ENCODE data around the gene AGPAT3.

AGPAT3 gene

DNA sequence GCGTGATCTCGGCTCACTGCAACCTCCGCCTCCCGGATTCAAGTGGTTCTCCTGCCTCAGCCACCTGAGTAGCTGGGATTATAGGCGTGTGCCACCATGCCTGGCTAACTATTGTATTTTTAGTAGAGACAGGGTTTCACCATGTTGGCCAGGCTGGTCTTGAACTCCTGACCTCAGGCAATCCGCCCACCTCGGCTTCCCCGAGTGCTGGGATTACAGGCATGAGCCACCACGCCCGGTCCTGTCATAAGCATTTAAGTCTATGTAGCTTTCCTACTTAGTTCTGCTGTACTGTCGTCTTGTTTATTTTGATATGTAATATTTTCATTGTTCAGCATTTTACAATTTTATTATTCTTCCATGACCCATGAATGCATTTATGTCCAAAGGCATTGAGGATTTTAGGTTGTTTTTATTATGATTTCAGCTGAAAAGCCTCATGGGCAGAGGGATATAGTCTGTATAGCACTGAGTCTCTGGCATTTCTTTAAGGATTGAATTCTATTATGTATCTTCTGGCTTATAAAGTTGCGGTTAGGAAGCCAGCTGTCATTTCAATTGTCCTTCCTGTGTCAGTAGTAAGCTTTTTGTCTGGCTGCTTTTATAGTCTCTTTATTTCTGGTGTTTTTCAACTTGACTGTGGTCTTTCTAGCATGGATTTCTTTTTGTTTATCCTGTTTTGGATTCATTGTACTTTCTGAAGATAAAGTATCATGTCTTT, 9.2 kb downstream of the AGPAT3 start:
- ChIA-PET POLR2A (no interaction called here), CTCF (interaction anchor here (1.3 kb wide), 1 partner anchor 65 kb away, joined by 5 read pairs; no protein-coding TSS in a partner anchor)
- H3K4me3 ChIP-seq (ENCODE audit: low read depth, low read length) = no peak overlapping the region
- H3K27ac ChIP-seq (ENCODE audit: extremely low read depth, low read depth, low read length) = no peak overlapping the region
- no peak for TF ChIP-seq ZNF658 (tag by site-specific recombination; IDR thresholded peaks at IDR 0.05)
- TF ChIP-seq ZNF600 (tag by site-specific recombination; IDR thresholded peaks at IDR 0.05) = no peak
- no peak for TF ChIP-seq ZBTB17 (tag by site-specific recombination; IDR thresholded peaks at IDR 0.05)
- TF ChIP-seq ZNF174 (tag by site-specific recombination; IDR thresholded peaks at IDR 0.05) = no peak
- no peak for TF ChIP-seq ZIC2 (tag by site-specific recombination; IDR thresholded peaks at IDR 0.05)
- TF ChIP-seq ZNF311 (tag by site-specific recombination; IDR thresholded peaks at IDR 0.05; ENCODE audit: borderline replicate concordance) = no peak
- no peak for TF ChIP-seq ZXDB (tag by site-specific recombination; IDR thresholded peaks at IDR 0.05)
- no peak for TF ChIP-seq ZNF830 (tag by site-specific recombination; IDR thresholded peaks at IDR 0.05; ENCODE audit: low read depth)
- no peak for TF ChIP-seq ZNF837 (tag by site-specific recombination; IDR thresholded peaks at IDR 0.05)
- no peak for TF ChIP-seq ZNF768 (tag by site-specific recombination; IDR thresholded peaks at IDR 0.05)
- TF ChIP-seq ZNF558 (tag by site-specific recombination; IDR thresholded peaks at IDR 0.05) = no peak
- TF ChIP-seq ZNF571 (tag by site-specific recombination; IDR thresholded peaks at IDR 0.05) = no peak
- no peaks in the 10 kb centered on the region for H3K9me3 ChIP-seq (ENCODE audit: control insufficient read depth, insufficient read depth, low read depth, low read length)
- H3K36me3 ChIP-seq (ENCODE audit: control insufficient read depth in 2 of 2, insufficient read depth in 1 of 2, low read length in 2 of 2) = peaks cover 18 to 38% of the 10 kb centered on the region in 2 experiments; a peak in 2 of 3 replicates
- H3K4me1 ChIP-seq (ENCODE audit: control insufficient read depth, insufficient read depth, low read length) = no peaks in the 10 kb centered on the region

- Histone ChIP-seq H3K27ac (ENCODE audit: extremely low read depth, low read depth, low read length) (no peak overlapping the region), H3K9me3 (ENCODE audit: control insufficient read depth, insufficient read depth, low read depth, low read length) (no peaks in the 10 kb centered on the region), H3K36me3 (ENCODE audit: control insufficient read depth in 2 of 2, insufficient read depth in 1 of 2, low read length in 2 of 2) (peaks cover 19 to 20% of the 10 kb centered on the region in 2 experiments; a peak in 2 of 3 replicates), H3K4me3 (ENCODE audit: low read depth, low read length) (no peak overlapping the region), H3K4me1 (ENCODE audit: control insufficient read depth, insufficient read depth, low read length) (0 out of 2 replicates have a peak, but pooled peaks cover 2% of the 10 kb centered on the region)
- ChIA-PET POLR2A (no interaction called here), CTCF (interaction anchor here (0.6 kb wide), 1 partner anchor 40 kb away, joined by 3 read pairs; no protein-coding TSS in a partner anchor)
- TF ChIP-seq ZNF426 (tag by site-specific recombination; IDR thresholded peaks at IDR 0.05) (no peak), ZNF48 (tag by site-specific recombination; IDR thresholded peaks at IDR 0.05) (0 out of 2 replicates have a peak, but pooled peaks have one; percentile 16)
- TF ChIP-seq, protein P1, sequence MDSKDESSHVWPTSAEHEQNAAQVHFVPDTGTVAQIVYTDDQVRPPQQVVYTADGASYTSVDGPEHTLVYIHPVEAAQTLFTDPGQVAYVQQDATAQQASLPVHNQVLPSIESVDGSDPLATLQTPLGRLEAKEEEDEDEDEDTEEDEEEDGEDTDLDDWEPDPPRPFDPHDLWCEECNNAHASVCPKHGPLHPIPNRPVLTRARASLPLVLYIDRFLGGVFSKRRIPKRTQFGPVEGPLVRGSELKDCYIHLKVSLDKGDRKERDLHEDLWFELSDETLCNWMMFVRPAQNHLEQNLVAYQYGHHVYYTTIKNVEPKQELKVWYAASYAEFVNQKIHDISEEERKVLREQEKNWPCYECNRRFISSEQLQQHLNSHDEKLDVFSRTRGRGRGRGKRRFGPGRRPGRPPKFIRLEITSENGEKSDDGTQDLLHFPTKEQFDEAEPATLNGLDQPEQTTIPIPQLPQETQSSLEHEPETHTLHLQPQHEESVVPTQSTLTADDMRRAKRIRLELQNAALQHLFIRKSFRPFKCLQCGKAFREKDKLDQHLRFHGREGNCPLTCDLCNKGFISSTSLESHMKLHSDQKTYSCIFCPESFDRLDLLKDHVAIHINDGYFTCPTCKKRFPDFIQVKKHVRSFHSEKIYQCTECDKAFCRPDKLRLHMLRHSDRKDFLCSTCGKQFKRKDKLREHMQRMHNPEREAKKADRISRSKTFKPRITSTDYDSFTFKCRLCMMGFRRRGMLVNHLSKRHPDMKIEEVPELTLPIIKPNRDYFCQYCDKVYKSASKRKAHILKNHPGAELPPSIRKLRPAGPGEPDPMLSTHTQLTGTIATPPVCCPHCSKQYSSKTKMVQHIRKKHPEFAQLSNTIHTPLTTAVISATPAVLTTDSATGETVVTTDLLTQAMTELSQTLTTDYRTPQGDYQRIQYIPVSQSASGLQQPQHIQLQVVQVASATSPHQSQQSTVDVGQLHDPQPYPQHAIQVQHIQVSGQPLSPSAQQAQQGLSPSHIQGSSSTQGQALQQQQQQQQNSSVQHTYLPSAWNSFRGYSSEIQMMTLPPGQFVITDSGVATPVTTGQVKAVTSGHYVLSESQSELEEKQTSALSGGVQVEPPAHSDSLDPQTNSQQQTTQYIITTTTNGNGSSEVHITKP (tag by site-specific recombination; IDR thresholded peaks at IDR 0.05) = peak; percentile 95
Observed at GRCh38 chr21:43876605-43877004, 11.6 kb downstream of the AGPAT3 start.

GRCh38 chr21:43877936-43878575, 13.0 kb downstream of the AGPAT3 start:
- Histone ChIP-seq H3K36me3 (ENCODE audit: control insufficient read depth in 2 of 2, insufficient read depth in 1 of 2, low read length in 2 of 2) (peaks cover 13 to 19% of the 10 kb centered on the region in 2 experiments; a peak in 2 of 3 replicates), H3K4me1 (ENCODE audit: control insufficient read depth, insufficient read depth, low read length) (0 out of 2 replicates have a peak, but pooled peaks cover 2% of the 10 kb centered on the region), H3K27ac (ENCODE audit: extremely low read depth, low read depth, low read length) (no peak overlapping the region), H3K9me3 (ENCODE audit: control insufficient read depth, insufficient read depth, low read depth, low read length) (no peaks in the 10 kb centered on the region), H3K4me3 (ENCODE audit: low read depth, low read length) (no peak overlapping the region)
- ChIA-PET POLR2A (no interaction called here), CTCF (interaction anchor here (1.2 kb wide), 1 partner anchor 61 kb away, joined by 5 read pairs; no protein-coding TSS in a partner anchor)
- TF ChIP-seq ZSCAN30 (tag by site-specific recombination; IDR thresholded peaks at IDR 0.05) (no peak), ZNF785 (tag by site-specific recombination; IDR thresholded peaks at IDR 0.05) (no peak), ZNF560 (tag by site-specific recombination; IDR thresholded peaks at IDR 0.05; ENCODE audit: borderline replicate concordance) (no peak), ZFHX2 (tag by site-specific recombination; conservative IDR thresholded peaks at IDR 0.05) (no peak), ZBTB21 (tag by site-specific recombination; IDR thresholded peaks at IDR 0.05) (no peak), ZNF394 (tag by site-specific recombination; IDR thresholded peaks at IDR 0.05; ENCODE audit: borderline replicate concordance) (no peak), SETDB1 (IDR thresholded peaks at IDR 0.05; ENCODE audit: insufficient read length, low read length) (no peak), ZNF23 (tag by site-specific recombination; IDR thresholded peaks at IDR 0.05; ENCODE audit: borderline replicate concordance) (no peak), ZNF626 (tag by site-specific recombination; IDR thresholded peaks at IDR 0.05) (no peak), ZNF169 (tag by site-specific recombination; IDR thresholded peaks at IDR 0.05) (no peak), ZNF404 (tag by site-specific recombination; IDR thresholded peaks at IDR 0.05) (no peak)
